ENCODE measurements around the gene ERBB4.

DNA sequence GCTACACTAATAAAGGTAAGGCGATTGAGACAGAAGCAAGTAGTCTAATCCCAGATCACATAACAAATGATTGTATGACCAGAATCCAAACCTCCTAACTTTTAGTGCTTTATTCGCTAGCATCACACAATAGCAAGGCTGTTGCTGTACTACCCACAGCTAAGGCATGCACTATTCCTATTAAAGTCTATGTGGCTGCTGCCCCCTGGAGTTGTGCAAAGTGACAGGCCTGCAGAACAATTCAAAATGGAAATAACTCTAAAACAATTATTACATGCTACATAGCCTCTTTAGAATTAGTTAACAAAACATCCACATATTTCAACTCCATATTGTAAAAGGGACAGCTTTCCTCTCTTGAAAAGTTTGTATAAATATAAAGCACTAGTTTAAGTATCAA lies 6.0 kb downstream of the ERBB4 start:
- TF ChIP-seq, protein P1, sequence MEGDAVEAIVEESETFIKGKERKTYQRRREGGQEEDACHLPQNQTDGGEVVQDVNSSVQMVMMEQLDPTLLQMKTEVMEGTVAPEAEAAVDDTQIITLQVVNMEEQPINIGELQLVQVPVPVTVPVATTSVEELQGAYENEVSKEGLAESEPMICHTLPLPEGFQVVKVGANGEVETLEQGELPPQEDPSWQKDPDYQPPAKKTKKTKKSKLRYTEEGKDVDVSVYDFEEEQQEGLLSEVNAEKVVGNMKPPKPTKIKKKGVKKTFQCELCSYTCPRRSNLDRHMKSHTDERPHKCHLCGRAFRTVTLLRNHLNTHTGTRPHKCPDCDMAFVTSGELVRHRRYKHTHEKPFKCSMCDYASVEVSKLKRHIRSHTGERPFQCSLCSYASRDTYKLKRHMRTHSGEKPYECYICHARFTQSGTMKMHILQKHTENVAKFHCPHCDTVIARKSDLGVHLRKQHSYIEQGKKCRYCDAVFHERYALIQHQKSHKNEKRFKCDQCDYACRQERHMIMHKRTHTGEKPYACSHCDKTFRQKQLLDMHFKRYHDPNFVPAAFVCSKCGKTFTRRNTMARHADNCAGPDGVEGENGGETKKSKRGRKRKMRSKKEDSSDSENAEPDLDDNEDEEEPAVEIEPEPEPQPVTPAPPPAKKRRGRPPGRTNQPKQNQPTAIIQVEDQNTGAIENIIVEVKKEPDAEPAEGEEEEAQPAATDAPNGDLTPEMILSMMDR (conservative IDR thresholded peaks at IDR 0.05; ENCODE audit: low read length), result no peak; the same call in 1 of the 2 replicates
- TF ChIP-seq EZH2phosphoT487 (IDR thresholded peaks at IDR 0.05; ENCODE audit: borderline replicate concordance, low read depth, low read length), result no peak
